HCT116 (cell line): ENCODE data around the gene SSRP1.

ENCODE experiments used
- ELF1 ChIP-seq: IDR thresholded peaks from 2 replicates; pipeline ENCODE4 v1.6.1; 2012; ENCODE audit warnings: low read depth, borderline replicate concordance
- EZH2 ChIP-seq: fragments of 200-600 bp; sonication (generic); IDR thresholded peaks from 2 replicates; pipeline ENCODE4 v1.6.1; 2017; ENCODE audit warnings: antibody characterized with exemption, mixed run types
- FOSL1 ChIP-seq: IDR thresholded peaks from 2 replicates; pipeline ENCODE4 v1.6.1; 2012; ENCODE audit warnings: low read depth
- POLR2A ChIP-seq: IDR thresholded peaks from 2 replicates; pipeline ENCODE4 v1.7.0; 2011; ENCODE audit warnings: borderline replicate concordance; ENCODE audit not compliant: insufficient read depth, insufficient read length; ENCODE audit errors: extremely low read depth
- POLR2AphosphoS5 ChIP-seq: IDR thresholded peaks from 2 replicates; pipeline ENCODE4 v1.6.1; 2011; ENCODE audit warnings: mild to moderate bottlenecking, low read depth, low read length, moderate library complexity
- RAD21 ChIP-seq: IDR thresholded peaks from 2 replicates; pipeline ENCODE4 v1.6.1; 2012; ENCODE audit warnings: low read depth, mild to moderate bottlenecking
- SIN3A ChIP-seq: IDR thresholded peaks from 2 replicates; pipeline ENCODE4 v1.6.1; 2012; ENCODE audit warnings: low read depth
- SP1 ChIP-seq: IDR thresholded peaks from 2 replicates; pipeline ENCODE4 v1.6.1; 2012; ENCODE audit warnings: low read depth
- YY1 ChIP-seq: IDR thresholded peaks from 2 replicates; pipeline ENCODE4 v1.6.1; 2011; ENCODE audit warnings: low read length, low read depth, moderate library complexity, mild to moderate bottlenecking; ENCODE audit not compliant: insufficient replicate concordance; ENCODE audit errors: extremely low read depth
- ZFX ChIP-seq: fragments of 450-650 bp; IDR thresholded peaks from 2 replicates; pipeline ENCODE4 v1.6.1; 2017
- TF ChIP-seq, protein P1 (sequence below), 3 experiments: fragments of 200-600 bp in 1 of 3; sonication (generic) in 1 of 3; IDR thresholded peaks in 2 of 3; conservative IDR thresholded peaks in 1 of 3; 2 replicates each; pipeline ENCODE4 v1.5.1; 2012 to 2017; ENCODE audit warnings: low read depth in 2 of 3, low read length in 2 of 3, antibody characterized with exemption in 1 of 3, borderline replicate concordance in 1 of 3, control low read depth in 1 of 3, mild to moderate bottlenecking in 1 of 3, mixed read lengths in 1 of 3, mixed run types in 1 of 3, moderate library complexity in 1 of 3; ENCODE audit not compliant: insufficient read depth in 1 of 3
- TF ChIP-seq, protein P2 (sequence below): IDR thresholded peaks from 2 replicates; pipeline ENCODE4 v1.6.1; 2012
- TF ChIP-seq, protein P3 (sequence below): IDR thresholded peaks from 2 replicates; pipeline ENCODE4 v1.6.1; 2012; ENCODE audit warnings: low read depth

DNA sequence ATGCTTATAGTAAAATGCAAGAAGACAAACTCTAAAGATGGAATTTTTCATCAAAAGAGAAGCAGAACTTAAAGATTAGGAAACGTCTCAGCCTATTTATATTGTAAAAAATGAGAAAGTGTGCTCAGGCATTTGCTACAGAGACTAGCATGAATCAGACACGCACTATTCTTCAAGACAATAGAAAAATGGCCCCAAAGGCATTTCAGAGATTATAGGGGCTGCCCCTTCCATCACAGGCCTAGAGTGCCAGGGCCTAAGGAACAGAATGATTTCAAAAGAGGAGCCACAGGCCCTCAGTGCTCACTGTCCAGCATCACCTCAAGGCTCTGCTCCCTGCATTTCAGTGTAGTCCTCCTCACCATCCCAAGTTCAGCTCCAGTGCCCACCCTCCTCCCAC lies 38.5 kb downstream of the SSRP1 start:
- TF ChIP-seq FOSL1 (no peak), EZH2 (no peak), RAD21 (no peak), YY1 (no peak), SIN3A (no peak), POLR2A (no peak), SP1 (no peak), POLR2AphosphoS5 (no peak), ELF1 (no peak), ZFX (no peak)
- TF ChIP-seq, protein P1, sequence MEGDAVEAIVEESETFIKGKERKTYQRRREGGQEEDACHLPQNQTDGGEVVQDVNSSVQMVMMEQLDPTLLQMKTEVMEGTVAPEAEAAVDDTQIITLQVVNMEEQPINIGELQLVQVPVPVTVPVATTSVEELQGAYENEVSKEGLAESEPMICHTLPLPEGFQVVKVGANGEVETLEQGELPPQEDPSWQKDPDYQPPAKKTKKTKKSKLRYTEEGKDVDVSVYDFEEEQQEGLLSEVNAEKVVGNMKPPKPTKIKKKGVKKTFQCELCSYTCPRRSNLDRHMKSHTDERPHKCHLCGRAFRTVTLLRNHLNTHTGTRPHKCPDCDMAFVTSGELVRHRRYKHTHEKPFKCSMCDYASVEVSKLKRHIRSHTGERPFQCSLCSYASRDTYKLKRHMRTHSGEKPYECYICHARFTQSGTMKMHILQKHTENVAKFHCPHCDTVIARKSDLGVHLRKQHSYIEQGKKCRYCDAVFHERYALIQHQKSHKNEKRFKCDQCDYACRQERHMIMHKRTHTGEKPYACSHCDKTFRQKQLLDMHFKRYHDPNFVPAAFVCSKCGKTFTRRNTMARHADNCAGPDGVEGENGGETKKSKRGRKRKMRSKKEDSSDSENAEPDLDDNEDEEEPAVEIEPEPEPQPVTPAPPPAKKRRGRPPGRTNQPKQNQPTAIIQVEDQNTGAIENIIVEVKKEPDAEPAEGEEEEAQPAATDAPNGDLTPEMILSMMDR (IDR thresholded peaks at IDR 0.05 in 2 of 3, conservative IDR thresholded peaks at IDR 0.05 in 1 of 3; ENCODE audit: borderline replicate concordance in 1 of 3, insufficient read depth in 1 of 3, low read depth in 2 of 3, low read length in 2 of 3), result no peak
- TF ChIP-seq, protein P2, sequence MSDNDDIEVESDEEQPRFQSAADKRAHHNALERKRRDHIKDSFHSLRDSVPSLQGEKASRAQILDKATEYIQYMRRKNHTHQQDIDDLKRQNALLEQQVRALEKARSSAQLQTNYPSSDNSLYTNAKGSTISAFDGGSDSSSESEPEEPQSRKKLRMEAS, result no peak
- TF ChIP-seq, protein P3, sequence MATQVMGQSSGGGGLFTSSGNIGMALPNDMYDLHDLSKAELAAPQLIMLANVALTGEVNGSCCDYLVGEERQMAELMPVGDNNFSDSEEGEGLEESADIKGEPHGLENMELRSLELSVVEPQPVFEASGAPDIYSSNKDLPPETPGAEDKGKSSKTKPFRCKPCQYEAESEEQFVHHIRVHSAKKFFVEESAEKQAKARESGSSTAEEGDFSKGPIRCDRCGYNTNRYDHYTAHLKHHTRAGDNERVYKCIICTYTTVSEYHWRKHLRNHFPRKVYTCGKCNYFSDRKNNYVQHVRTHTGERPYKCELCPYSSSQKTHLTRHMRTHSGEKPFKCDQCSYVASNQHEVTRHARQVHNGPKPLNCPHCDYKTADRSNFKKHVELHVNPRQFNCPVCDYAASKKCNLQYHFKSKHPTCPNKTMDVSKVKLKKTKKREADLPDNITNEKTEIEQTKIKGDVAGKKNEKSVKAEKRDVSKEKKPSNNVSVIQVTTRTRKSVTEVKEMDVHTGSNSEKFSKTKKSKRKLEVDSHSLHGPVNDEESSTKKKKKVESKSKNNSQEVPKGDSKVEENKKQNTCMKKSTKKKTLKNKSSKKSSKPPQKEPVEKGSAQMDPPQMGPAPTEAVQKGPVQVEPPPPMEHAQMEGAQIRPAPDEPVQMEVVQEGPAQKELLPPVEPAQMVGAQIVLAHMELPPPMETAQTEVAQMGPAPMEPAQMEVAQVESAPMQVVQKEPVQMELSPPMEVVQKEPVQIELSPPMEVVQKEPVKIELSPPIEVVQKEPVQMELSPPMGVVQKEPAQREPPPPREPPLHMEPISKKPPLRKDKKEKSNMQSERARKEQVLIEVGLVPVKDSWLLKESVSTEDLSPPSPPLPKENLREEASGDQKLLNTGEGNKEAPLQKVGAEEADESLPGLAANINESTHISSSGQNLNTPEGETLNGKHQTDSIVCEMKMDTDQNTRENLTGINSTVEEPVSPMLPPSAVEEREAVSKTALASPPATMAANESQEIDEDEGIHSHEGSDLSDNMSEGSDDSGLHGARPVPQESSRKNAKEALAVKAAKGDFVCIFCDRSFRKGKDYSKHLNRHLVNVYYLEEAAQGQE, result no peak
